ENCODE measurements around the gene POLR3E.

Gene POLR3E

GRCh38 chr16:22317625-22318024 lies 20.4 kb downstream of the POLR3E start:
- DNase-seq = no peak

DNA sequence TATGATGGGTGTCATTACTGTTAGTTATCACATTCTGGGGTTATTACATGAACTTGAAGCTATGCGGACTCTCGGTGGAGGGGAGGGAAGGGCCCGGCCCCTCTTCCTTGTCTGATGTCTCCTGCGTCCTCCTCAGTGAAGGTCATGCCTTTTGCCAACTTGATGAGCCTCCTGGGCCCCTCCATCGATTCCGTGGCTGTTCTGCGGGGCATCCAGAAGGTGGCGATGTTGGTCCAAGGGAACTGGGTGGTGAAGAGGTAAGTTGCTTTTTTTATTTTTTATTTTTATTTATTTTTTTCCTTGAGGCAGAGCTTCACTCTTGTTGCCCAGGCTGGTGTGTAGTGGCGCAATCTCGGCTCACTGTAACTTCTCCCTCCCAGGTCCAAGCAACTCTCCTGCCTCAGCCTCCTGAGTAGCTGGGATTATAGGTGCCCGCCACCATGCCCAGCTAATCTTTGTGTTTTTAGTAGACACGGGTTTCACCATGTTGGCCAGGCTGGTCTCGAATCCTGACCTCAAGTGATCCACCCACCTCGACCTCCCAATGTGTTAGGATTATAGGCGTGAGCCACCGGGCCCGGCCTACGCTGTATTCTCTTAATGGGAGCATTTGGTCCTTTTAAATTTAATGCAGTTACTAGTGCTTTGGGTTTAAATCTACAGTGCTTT lies 21.6 kb downstream of the POLR3E start:
- no peak for DNase-seq

DNA sequence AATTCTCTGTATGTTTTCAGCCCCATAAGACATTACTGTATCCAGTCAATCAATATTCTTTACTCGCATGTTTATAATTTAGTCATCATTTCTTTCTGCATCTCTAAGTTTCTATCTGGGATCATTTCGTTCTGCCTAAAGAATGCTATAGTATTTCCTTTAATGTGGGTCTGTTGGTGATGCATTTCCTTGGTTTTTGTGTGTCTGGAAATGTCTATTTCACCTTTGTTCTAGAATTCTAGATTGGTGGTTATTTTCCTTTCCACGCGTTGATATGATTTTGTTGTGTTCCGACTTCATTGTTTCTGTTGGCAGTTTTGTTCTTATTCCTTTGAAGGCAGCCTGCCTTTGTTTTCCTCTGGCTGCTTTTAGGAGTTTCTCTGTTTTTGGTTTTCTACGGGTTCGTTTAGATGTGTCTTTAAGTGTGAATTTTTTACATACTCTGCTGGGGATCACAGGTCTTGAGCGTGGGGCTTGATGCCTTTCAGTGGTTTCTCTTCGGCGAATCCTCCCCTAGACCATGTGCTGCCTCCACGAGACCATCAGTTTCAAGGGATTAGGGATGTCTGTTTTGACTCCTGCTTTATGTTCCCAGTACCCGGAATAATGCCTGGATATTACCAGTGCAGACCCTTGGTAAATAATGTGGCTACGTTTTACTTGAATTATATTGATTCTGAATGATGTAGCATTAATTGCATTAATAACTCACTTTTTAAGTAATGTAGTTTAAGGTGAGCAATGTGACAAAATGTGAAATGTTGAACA lies 23.5 kb downstream of the POLR3E start:
- no peak for DNase-seq

- peak; percentile 54 for DNase-seq
Measured at GRCh38 chr16:22321340-22322001, 24.3 kb downstream of the POLR3E start.

DNA sequence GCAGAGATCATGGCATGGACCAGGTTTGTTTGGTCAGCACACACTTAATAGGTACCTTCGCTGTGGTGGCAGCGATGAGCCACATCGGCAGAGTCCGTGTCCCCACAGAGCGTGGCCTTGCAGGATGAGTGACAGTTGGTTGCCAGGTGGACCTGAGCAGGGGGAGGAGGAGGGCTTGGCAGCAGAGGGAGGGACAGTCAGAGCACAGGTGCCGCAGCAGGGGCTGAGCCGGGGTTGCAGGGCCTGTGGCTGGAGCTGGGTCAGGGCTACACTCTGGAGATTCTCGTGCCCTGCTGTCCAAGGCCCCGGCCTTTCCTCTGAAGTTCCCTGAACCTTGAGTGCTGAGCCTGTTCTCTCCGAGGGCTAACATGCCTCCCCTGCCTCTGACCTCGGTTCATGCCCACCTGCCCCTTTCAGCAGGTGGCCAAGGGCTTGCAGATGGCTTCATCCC lies 24.8 kb downstream of the POLR3E start:
- no peak for DNase-seq

DNA sequence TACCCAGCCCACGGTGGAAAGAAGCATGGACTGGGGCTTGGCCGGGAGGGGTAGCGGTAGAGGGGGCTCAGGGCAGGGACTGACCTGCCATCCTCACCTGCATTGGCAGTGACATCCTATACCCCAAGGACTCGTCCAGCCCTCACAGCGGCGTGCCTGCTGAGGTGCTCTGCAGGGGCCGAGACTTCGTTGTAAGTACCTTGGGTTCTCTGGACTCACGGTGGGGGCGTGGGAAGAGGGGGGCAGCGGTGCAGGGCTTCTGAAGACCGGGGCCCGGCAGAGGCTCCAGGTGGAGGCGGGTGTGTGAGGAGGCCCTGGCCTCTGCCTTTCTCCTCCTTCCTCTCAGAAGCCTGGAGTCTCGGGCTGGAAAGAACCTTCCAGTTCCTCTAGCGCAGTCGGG lies 25.5 kb downstream of the POLR3E start:
- no peak for DNase-seq

GRCh38 chr16:22323173-22323958 lies 26.2 kb downstream of the POLR3E start:
- no peak for DNase-seq

DNA sequence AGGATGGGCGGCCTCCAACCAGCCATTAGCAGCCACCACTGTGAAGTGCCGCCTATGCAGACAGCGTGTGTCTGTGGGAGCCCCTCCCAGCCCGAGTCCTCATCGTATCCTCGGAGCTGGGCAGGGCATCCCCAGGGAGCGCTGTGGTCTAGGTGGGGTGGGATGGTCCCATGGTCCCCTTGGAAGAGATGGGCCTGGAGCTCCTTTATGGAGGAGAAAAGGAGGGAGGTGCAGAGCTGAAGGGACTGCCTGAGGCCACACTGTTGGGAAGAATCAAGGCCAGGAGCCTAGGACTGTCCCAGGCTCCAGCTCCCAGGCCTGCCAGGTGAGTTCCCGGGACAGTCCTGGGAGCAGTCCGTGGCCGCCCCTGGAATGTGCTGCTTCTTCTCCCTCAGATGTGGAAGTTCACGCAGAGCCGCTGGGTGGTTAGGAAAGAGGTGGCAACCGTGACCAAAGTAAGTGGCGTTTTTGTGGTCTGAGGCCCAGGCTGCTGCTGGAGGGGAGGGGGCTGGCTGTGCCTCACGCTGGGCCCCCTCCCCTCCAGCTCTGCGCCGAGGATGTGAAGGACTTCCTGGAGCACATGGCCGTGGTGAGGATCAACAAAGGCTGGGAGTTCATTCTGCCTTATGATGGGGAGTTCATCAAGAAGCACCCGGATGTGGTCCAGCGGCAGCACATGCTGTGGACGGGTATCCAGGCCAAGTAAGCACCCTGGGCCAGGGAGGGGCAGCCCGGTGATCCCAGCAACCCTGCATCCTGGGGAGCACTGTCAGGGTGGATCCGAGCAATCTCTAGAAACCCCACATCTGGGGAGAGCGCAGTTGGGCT lies 27.0 kb downstream of the POLR3E start:
- no peak for DNase-seq

DNA sequence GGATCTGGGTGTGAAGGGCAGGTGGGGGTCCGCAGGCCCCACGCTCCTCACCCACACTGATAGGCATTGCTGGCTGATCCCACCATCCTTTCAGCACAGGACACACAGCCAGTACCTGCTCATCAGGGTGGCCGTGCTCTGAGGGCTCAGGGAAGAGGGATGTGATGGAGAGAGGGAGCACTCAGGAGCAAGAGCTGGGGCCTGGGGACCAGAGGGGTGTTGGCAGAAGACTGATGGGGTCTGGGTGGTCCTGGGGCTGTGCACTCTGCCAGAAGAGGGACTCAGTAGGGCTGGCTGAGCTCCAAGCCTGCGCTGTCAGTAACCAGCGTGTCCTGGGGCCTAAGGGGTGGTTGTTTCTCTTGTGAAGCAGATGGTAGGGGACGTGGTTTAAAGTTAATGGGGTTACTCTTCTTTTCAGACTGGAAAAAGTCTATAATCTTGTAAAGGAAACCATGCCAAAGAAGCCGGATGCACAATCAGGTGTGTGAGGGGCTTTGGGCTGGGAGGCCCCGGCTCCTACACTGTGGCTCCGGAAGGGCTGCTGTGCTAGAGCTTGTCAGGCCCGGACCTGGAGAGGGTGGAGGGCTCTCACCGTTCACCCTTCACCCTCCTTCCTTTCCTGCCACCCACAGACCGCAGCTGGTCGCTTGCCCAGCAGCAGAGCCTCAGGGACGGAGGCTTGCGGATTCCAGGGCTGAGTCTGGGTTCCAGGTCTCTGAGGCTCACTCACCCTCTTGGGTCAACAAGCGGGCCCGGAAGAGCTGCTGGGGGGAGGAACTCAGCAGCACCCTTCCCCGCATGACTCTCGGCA lies 27.8 kb downstream of the POLR3E start:
- DNase-seq = no peak

DNA sequence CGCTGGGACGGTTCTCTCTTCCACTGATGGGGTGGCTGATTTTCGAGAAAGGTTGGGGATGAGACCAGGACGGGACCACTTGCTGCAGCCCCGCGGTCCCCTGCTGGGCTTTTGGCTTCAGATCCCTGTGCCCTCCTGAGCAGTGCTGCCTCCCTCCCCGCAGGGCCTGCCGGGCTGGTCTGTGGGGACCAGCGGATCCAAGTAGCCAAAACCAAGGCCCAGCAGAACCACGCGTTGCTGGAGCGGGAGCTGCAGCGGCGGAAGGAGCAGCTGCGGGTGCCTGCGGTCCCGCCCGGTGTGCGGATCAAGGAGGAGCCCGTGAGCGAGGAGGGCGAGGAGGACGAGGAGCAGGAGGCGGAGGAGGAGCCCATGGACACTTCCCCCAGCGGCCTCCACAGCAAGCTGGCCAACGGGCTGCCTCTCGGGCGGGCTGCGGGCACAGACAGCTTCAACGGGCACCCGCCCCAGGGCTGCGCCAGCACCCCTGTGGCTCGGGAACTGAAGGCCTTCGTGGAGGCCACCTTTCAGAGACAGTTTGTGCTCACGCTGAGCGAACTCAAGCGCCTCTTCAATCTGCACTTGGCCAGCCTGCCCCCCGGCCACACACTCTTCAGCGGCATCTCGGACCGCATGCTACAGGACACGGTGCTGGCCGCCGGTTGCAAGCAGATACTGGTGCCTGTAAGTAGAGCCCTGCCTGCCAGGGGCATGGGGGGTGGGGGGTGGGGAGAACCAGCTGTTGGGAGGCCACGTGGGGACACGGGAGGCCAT lies 28.6 kb downstream of the POLR3E start:
- no peak for DNase-seq

GRCh38 chr16:22326369-22326652 lies 29.1 kb downstream of the POLR3E start:
- DNase-seq = no peak

- DNase-seq = no peak
Measured at GRCh38 chr16:22326771-22327445, 29.7 kb downstream of the POLR3E start.

- DNase-seq = no peak
Measured at GRCh38 chr16:22327446-22327775, 30.2 kb downstream of the POLR3E start.

GRCh38 chr16:22328081-22328725 lies 31.0 kb downstream of the POLR3E start:
- no peak for DNase-seq

GRCh38 chr16:22329199-22329695 lies 32.0 kb downstream of the POLR3E start:
- DNase-seq = no peak

DNA sequence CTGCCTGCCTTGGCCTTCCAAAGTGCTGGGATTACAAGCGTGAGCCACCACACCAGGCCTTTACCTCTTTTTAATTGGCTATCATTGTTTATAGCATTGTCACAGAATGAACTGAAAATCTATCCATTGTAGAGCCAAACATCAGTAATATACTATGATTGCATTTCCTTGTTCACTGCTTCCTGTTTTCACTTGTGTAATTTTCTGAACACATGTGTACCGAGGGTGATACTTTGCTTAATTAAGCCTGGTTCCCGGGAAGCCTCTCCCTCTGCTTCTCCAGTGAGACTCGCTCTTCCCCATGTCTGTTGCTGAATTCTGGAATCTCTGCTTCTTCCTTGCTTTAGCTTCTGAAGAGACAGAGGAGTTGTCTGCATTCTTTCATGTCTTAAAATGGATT lies 33.1 kb downstream of the POLR3E start:
- DNase-seq = no peak

DNA sequence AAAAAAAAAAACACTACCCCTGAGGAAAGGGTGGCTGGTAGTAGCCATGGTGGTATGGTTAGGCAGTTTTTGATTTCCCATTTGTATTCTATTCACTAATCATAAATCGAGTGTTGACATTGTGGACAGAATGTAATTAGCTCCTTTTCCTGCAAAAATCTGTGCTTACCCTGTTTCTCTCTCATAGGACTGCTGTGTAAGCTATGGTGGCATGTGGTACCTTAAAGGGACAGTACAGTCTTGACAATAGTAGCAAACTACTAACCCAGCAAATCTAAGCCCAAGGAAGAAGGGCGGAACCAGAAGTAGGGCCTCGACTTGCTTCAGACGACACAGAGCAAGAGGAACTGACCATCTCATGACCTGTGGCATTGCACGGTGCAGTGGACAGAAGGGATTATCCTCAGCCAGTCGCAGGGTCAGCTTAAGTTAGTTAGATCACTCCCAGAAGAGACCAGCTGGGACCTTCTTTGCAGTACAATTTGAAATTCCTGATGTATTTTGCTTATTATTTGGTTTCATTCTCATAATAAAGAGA lies 36.3 kb downstream of the POLR3E start:
- DNase-seq = no peak

GRCh38 chr16:22335668-22336246 lies 38.5 kb downstream of the POLR3E start:
- no peak for DNase-seq

- no peak for DNase-seq
Measured at GRCh38 chr16:22336581-22336980, 39.4 kb downstream of the POLR3E start.

All from kidney glomerular epithelial cell (primary cell).